SU-DHL-6 (cell line): ENCODE measurements around the gene BSND.

ENCODE experiments used
- H2AFZ ChIP-seq: fragments of 200-600 bp; sonication (generic); 2 replicates; pipeline ENCODE4 v1.6.1; 2014; ENCODE audit warnings: low read depth, mild to moderate bottlenecking, moderate library complexity, mixed read lengths, antibody characterized with exemption, low read length; ENCODE audit not compliant: severe bottlenecking
- H3F3A ChIP-seq: fragments of 200-600 bp; shearing (Covaris generic); 2 replicates; pipeline ENCODE4 v1.6.0; 2016; ENCODE audit warnings: antibody characterized with exemption, mild to moderate bottlenecking; ENCODE audit not compliant: insufficient read depth
- H3K27ac ChIP-seq: fragments of 200-600 bp; sonication (generic); 2 replicates; pipeline ENCODE4 v1.5.1; 2016; ENCODE audit warnings: low read depth, mild to moderate bottlenecking, low read length, moderate library complexity, mixed read lengths
- H3K27me3 ChIP-seq: fragments of 200-600 bp; sonication (generic), shearing (Covaris generic); 2 replicates; pipeline ENCODE4 v1.6.0; 2014; ENCODE audit warnings: mild to moderate bottlenecking, low read length
- H3K36me3 ChIP-seq: fragments of 200-600 bp; sonication (generic); 2 replicates; pipeline ENCODE4 v1.6.1; 2014; ENCODE audit warnings: mild to moderate bottlenecking, low read length, mixed read lengths
- H3K4me2 ChIP-seq: fragments of 300-600, 200-600 bp; shearing (Covaris generic), sonication (generic); 2 replicates; pipeline ENCODE4 v1.6.0; 2014; ENCODE audit warnings: low read length, low read depth, mild to moderate bottlenecking; ENCODE audit not compliant: poor library complexity, severe bottlenecking
- H3K4me3 ChIP-seq: fragments of 200-600 bp; sonication (generic); 2 replicates; pipeline ENCODE4 v1.5.1; 2014; ENCODE audit warnings: antibody characterized with exemption, low read length, mild to moderate bottlenecking, mixed read lengths; ENCODE audit not compliant: insufficient read depth, poor library complexity, severe bottlenecking
- H3K79me2 ChIP-seq: fragments of 200-600 bp; sonication (generic); 2 replicates; pipeline ENCODE4 v1.6.1; 2014; ENCODE audit warnings: mild to moderate bottlenecking, low read length, moderate library complexity; ENCODE audit not compliant: insufficient read depth
- H3K9ac ChIP-seq: fragments of 200-600 bp; sonication (generic); 2 replicates; pipeline ENCODE4 v1.7.0; 2014; ENCODE audit warnings: mild to moderate bottlenecking, low read length
- H3K9me2 ChIP-seq: fragments of 200-600 bp; sonication (generic); replicated peaks from 2 replicates; pipeline ENCODE4 v1.6.1; 2014; ENCODE audit warnings: low read length; ENCODE audit not compliant: insufficient read depth
- H3K9me3 ChIP-seq: fragments of 200-600 bp; sonication (generic); 2 replicates; pipeline ENCODE4 v1.6.1; 2014; ENCODE audit warnings: low read length, mixed read lengths; ENCODE audit not compliant: insufficient read depth
- H4K20me1 ChIP-seq: fragments of 200-600 bp; sonication (generic); 2 replicates; pipeline ENCODE4 v1.6.1; 2014; ENCODE audit warnings: low read depth, mild to moderate bottlenecking, antibody characterized with exemption, low read length, moderate library complexity, mixed read lengths
- CTCF ChIP-seq: fragments of 200-600 bp; sonication (generic); IDR thresholded peaks from one replicate; pipeline ENCODE4 v1.5.1; 2017; ENCODE audit warnings: antibody characterized with exemption, mild to moderate bottlenecking, low read length, moderate library complexity; ENCODE audit not compliant: insufficient read depth, poor library complexity, severe bottlenecking
- EZH2phosphoT487 ChIP-seq: fragments of 200-600 bp; sonication (generic), shearing (Covaris generic); conservative IDR thresholded peaks from 2 replicates; pipeline ENCODE4 v1.6.1; 2018; ENCODE audit warnings: mild to moderate bottlenecking, antibody characterized with exemption, low read length, moderate library complexity, mixed read lengths

Gene BSND

GRCh38 chr1:54996359-54996868 is 2.3 kb upstream of the BSND start:
- Histone ChIP-seq H3K27ac (no peak overlapping the region), H3K36me3 (no peaks in the 10 kb centered on the region), H3K9me3 (no peaks in the 10 kb centered on the region), H3K4me2 (peak overlapping the region; percentile 22), H3K79me2 (no peaks in the 10 kb centered on the region), H2AFZ (peak overlapping the region; percentile 65), H3F3A (no peaks in the 10 kb centered on the region), H3K27me3 (no peaks in the 10 kb centered on the region), H4K20me1 (no peaks in the 10 kb centered on the region), H3K4me3 (no peak overlapping the region), H3K9ac (no peak overlapping the region; the same call in 1 of the 2 replicates), H3K9me2 (no peaks in the 10 kb centered on the region)
- TF ChIP-seq CTCF (peak; percentile 87), EZH2phosphoT487 (no peak)

GRCh38 chr1:54996869-54997710 is 1.6 kb upstream of the BSND start:
- Histone ChIP-seq H4K20me1 (no peaks in the 10 kb centered on the region), H3K79me2 (no peaks in the 10 kb centered on the region), H2AFZ (no peak overlapping the region), H3K4me3 (no peak overlapping the region), H3K27ac (no peak overlapping the region), H3K9ac (no peak overlapping the region), H3F3A (no peaks in the 10 kb centered on the region), H3K4me2 (no peak overlapping the region), H3K27me3 (no peaks in the 10 kb centered on the region), H3K36me3 (no peaks in the 10 kb centered on the region), H3K9me3 (no peaks in the 10 kb centered on the region), H3K9me2 (no peaks in the 10 kb centered on the region)
- TF ChIP-seq EZH2phosphoT487 = no peak
- TF ChIP-seq CTCF = no peak

- TF ChIP-seq CTCF (no peak), EZH2phosphoT487 (no peak)
- no peaks in the 10 kb centered on the region for H3K36me3 ChIP-seq
- H3K79me2 ChIP-seq = no peaks in the 10 kb centered on the region
- no peak overlapping the region for H3K4me3 ChIP-seq
- no peak overlapping the region for H2AFZ ChIP-seq
- no peaks in the 10 kb centered on the region for H3K9me2 ChIP-seq
- H3K27ac ChIP-seq = no peak overlapping the region
- H3K27me3 ChIP-seq = no peaks in the 10 kb centered on the region
- H3K9me3 ChIP-seq = no peaks in the 10 kb centered on the region
- no peak overlapping the region for H3K9ac ChIP-seq
- no peaks in the 10 kb centered on the region for H4K20me1 ChIP-seq
- H3F3A ChIP-seq = no peaks in the 10 kb centered on the region
- no peak overlapping the region for H3K4me2 ChIP-seq
These were observed 1.1 kb upstream of the BSND start for GRCh38 chr1:54997711-54997986.
